A673 (cell line): ENCODE results near the gene PTPN14. TPM values are rescaled to one million over a fixed set of nuclear protein-coding genes. Genes with fewer than 3 reads are reported as not detected.

Experiments used
- BruUV-seq: library from RNA; stranded (reverse); fragments of 400-500 nt; replicated peaks from 2 replicates; lab custom pipeline; 2021; lab: Mats Ljungman, UMichigan
- CTCF ChIA-PET: fragments of 300-600 bp; sonication (Branson Sonifier 250); formaldehyde crosslinking; loops from one replicate; lab custom pipeline; 2022; ENCODE audit warnings: antibody characterized with exemption; lab: Charles Lee
- POLR2A ChIA-PET: fragments of 300-600 bp; sonication (Branson Sonifier 250); formaldehyde crosslinking; loops from one replicate; lab custom pipeline; 2022; ENCODE audit warnings: antibody characterized with exemption; ENCODE audit not compliant: low non-redundant PET; lab: Charles Lee
- DNase-seq: peaks from one replicate; pipeline ENCODE4 v3.0.0-alpha.2; 2015; ENCODE audit warnings: low spot score
- H3K27ac ChIP-seq: fragments of 200-600 bp; sonication (generic); 2 replicates; pipeline ENCODE4 v1.5.1; 2016; ENCODE audit warnings: mixed run types, low read depth, mild to moderate bottlenecking, mixed read lengths, antibody characterized with exemption, low read length; ENCODE audit not compliant: poor library complexity, severe bottlenecking
- H3K27me3 ChIP-seq: fragments of 200-600 bp; sonication (generic); replicated peaks from 2 replicates; pipeline ENCODE4 v1.6.1; 2017; ENCODE audit warnings: mixed run types, low read depth, mild to moderate bottlenecking, mixed read lengths, antibody characterized with exemption, low read length; ENCODE audit not compliant: insufficient read depth, poor library complexity
- H3K36me3 ChIP-seq: fragments of 200-600 bp; sonication (generic); 2 replicates; pipeline ENCODE4 v1.6.1; 2016; ENCODE audit warnings: mixed run types, mild to moderate bottlenecking, mixed read lengths, antibody characterized with exemption, low read length; ENCODE audit not compliant: insufficient read depth, poor library complexity, severe bottlenecking
- H3K4me1 ChIP-seq: fragments of 200-600 bp; sonication (generic); 2 replicates; pipeline ENCODE4 v1.6.1; 2017; ENCODE audit warnings: mixed run types, mild to moderate bottlenecking, mixed read lengths, antibody characterized with exemption, low read length; ENCODE audit not compliant: insufficient read depth, poor library complexity, severe bottlenecking
- H3K4me3 ChIP-seq: fragments of 200-600 bp; sonication (generic); 2 replicates; pipeline ENCODE4 v1.5.1; 2016; ENCODE audit warnings: low read depth, mixed run types, mild to moderate bottlenecking, mixed read lengths, low read length; ENCODE audit not compliant: poor library complexity, severe bottlenecking
- H3K9me3 ChIP-seq: fragments of 200-600 bp; sonication (generic); 2 replicates; pipeline ENCODE4 v1.6.1; 2016; ENCODE audit warnings: mixed run types, low read depth, mild to moderate bottlenecking, mixed read lengths, antibody characterized with exemption, low read length; ENCODE audit not compliant: poor library complexity, severe bottlenecking
- CTCF ChIP-seq: fragments of 300-800, 200-600 bp; sonication (generic); conservative IDR thresholded peaks from 2 replicates; pipeline ENCODE4 v1.5.1; 2017; ENCODE audit warnings: low read depth, mild to moderate bottlenecking, antibody characterized with exemption, low read length, moderate library complexity, mixed read lengths
- EZH2 ChIP-seq: fragments of 200-600 bp; sonication (generic); IDR thresholded peaks from 2 replicates; pipeline ENCODE4 v1.6.1; 2017; ENCODE audit warnings: borderline replicate concordance, low read depth, mild to moderate bottlenecking, mixed read lengths, antibody characterized with exemption, low read length; ENCODE audit not compliant: poor library complexity, severe bottlenecking
- intact Hi-C: fragments of 100-400 bp; cut with micrococcal nuclease; formaldehyde crosslinking; loops from one replicate; pipeline ENCODE4 v1.10.0; 2022; ENCODE audit not compliant: unreplicated experiment
- total RNA-seq: library from RNA; stranded (reverse); gene quantifications from 2 replicates; pipeline ENCODE4 v1.2.3, GENCODE V29; 2021

PTPN14 gene
- total RNA-seq, 1 experiment from 2014 or later, result 114 TPM

DNA sequence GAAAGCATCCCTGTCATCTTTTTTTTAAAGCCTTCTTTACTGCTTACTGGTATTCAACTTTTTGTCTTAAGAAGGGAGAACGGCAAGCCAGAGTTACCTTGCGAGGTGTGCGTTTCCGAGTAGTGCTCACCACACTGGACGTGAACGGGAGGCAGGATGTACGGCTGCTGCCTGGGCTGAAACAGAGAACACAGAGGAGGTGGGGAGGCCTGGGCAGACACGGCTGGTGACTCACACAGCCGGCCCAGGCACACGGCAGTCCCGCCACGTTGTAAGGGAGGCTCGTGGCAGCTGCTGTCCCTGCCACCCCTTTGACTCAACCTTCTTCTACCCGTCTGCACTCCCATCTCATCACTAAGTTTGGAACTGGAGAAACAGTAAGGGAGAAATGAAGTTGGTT, 164.7 kb downstream of the PTPN14 start:
- Histone ChIP-seq H3K27me3 (no peaks in the 10 kb centered on the region), H3K27ac (no peak overlapping the region), H3K4me1 (peaks cover 18% of the 10 kb centered on the region), H3K9me3 (no peaks in the 10 kb centered on the region), H3K36me3 (peaks cover 77% of the 10 kb centered on the region), H3K4me3 (no peak overlapping the region)
- DNase-seq, result no peak
- BruUV-seq, result no TSS peak
- POLR2A ChIA-PET, result no interaction called here
- CTCF ChIA-PET, result no interaction called here
- TF ChIP-seq CTCF, result no peak
- TF ChIP-seq EZH2, result no peak
- intact Hi-C loops, result no loop called here

DNA sequence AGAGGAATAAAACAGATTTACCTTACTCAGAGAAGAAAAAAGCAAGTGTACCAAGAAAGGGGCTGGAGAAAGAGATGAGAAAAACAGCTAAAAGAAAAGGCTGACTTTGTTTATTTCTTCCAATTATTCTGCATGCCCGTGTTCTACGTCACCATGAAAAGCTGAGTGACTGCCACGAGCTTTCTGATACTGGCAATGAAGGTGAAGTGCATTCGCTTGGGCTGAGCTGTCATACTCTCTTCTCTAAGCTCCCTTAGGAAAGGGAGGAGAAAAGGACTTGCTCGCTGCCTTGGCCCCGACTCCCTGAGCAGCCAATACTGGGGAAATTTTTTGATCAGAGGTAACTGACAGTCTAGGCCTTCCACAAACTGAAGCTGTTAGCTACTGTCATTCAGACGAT, 165.1 kb downstream of the PTPN14 start:
- H3K4me1 ChIP-seq, result peaks cover 18% of the 10 kb centered on the region
- no peak overlapping the region for H3K4me3 ChIP-seq
- H3K36me3 ChIP-seq, result peaks cover 77% of the 10 kb centered on the region
- no peak for TF ChIP-seq EZH2
- no peak for TF ChIP-seq CTCF
- DNase-seq, result no peak
- no peak overlapping the region for H3K27ac ChIP-seq
- no TSS peak for BruUV-seq
- no peaks in the 10 kb centered on the region for H3K27me3 ChIP-seq
- ChIA-PET CTCF (no interaction called here), POLR2A (no interaction called here)
- intact Hi-C loops, result no loop called here
- H3K9me3 ChIP-seq, result no peaks in the 10 kb centered on the region

DNA sequence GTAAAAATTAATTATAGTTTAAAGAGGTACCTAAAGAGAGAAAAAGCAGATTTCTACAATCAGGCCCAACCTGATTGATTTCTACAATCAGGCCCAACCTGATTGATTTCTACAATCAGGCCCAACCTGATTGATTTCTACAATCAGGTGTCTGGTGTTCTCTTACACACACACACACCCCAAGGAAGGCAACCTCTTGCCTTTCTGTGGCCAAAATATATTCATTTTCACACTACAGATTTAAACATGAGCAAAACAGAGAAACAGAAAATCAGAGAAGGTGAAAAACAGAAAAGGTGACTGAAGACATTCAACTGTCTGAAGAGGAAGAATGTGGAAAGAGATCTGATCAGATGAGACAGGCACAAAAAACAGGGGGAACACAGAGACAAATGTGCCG, 166.0 kb downstream of the PTPN14 start:
- no TSS peak for BruUV-seq
- POLR2A ChIA-PET, result no interaction called here
- Histone ChIP-seq H3K27ac (no peak overlapping the region), H3K4me1 (peaks cover 16% of the 10 kb centered on the region), H3K9me3 (no peaks in the 10 kb centered on the region), H3K36me3 (peaks cover 81% of the 10 kb centered on the region), H3K27me3 (no peaks in the 10 kb centered on the region), H3K4me3 (no peak overlapping the region)
- intact Hi-C loops, result no loop called here
- no peak for TF ChIP-seq CTCF
- TF ChIP-seq EZH2, result no peak
- DNase-seq, result no peak
- CTCF ChIA-PET, result no interaction called here
